Panc1 (cell line): ENCODE data around the gene HEBP2. TPM values are rescaled to one million over a fixed set of nuclear protein-coding genes. Genes with fewer than 3 reads are reported as not detected.
A peak's percentile ranks its signal among the peaks of the same experiment; 100 is the strongest.

Source experiments
- ATAC-seq: fragments of 200-7000 bp; cut with Tn5 transposase; 2 replicates; pipeline ENCODE4 v1.9.1; 2020; ENCODE audit warnings: mild to moderate bottlenecking, moderate library complexity
- BruUV-seq: library from RNA; stranded (reverse); fragments of 400-500 nt; replicated peaks from 2 replicates; lab custom pipeline; 2021; lab: Mats Ljungman, UMichigan
- CTCF ChIA-PET: fragments of 300-600 bp; sonication (Branson Sonifier 250); formaldehyde crosslinking; loops from one replicate; lab custom pipeline; 2022; ENCODE audit warnings: antibody characterized with exemption; lab: Charles Lee
- POLR2A ChIA-PET: fragments of 300-600 bp; sonication (Branson Sonifier 250); formaldehyde crosslinking; loops from one replicate; lab custom pipeline; 2022; ENCODE audit warnings: antibody characterized with exemption; lab: Charles Lee
- DNase-seq: peaks from one replicate; pipeline ENCODE4 v3.0.0-alpha.2; 2010; ENCODE audit warnings: low read depth, low spot score
- H3K27ac ChIP-seq: 2 replicates; pipeline ENCODE4 v1.5.1; 2011; ENCODE audit warnings: mild to moderate bottlenecking, low read length, inconsistent platforms
- H3K27me3 ChIP-seq: fragments of 200-500 bp; sonication (Bioruptor generic); 2 replicates; pipeline ENCODE4 v1.6.0; 2014; ENCODE audit warnings: low read length, inconsistent platforms; ENCODE audit not compliant: control insufficient read depth, insufficient read depth
- H3K36me3 ChIP-seq: fragments of 200-500 bp; sonication (Bioruptor generic); 2 replicates; pipeline ENCODE4 v1.5.1; 2014; ENCODE audit warnings: inconsistent platforms, mild to moderate bottlenecking, low read length, moderate library complexity; ENCODE audit not compliant: control insufficient read depth, insufficient read depth
- H3K4me1 ChIP-seq: 2 replicates; pipeline ENCODE4 v1.5.1; 2011; ENCODE audit warnings: inconsistent platforms, mild to moderate bottlenecking, low read length, moderate library complexity; ENCODE audit not compliant: control insufficient read depth, insufficient read depth
- H3K4me3 ChIP-seq, 2 experiments: 2 replicates each; pipeline ENCODE4 v1.5.1; 2011 to 2012; ENCODE audit warnings: low read depth in 2 of 2, low read length in 2 of 2, mild to moderate bottlenecking in 2 of 2, inconsistent platforms in 1 of 2, moderate library complexity in 1 of 2
- H3K9me3 ChIP-seq: fragments of 200-500 bp; sonication (Bioruptor generic); 2 replicates; pipeline ENCODE4 v1.5.1; 2014; ENCODE audit warnings: low read depth, mild to moderate bottlenecking, inconsistent platforms, low read length, moderate library complexity; ENCODE audit not compliant: control insufficient read depth, insufficient read depth
- POLR2AphosphoS5 ChIP-seq: IDR thresholded peaks from 2 replicates; pipeline ENCODE4 v1.6.1; 2012; ENCODE audit warnings: mild to moderate bottlenecking, low read depth, low read length, moderate library complexity
- SIN3A ChIP-seq: IDR thresholded peaks from 2 replicates; pipeline ENCODE4 v1.6.1; 2012; ENCODE audit warnings: low read depth, mild to moderate bottlenecking, low read length, moderate library complexity, borderline replicate concordance; ENCODE audit not compliant: insufficient read depth
- TCF7L2 ChIP-seq: IDR thresholded peaks from 2 replicates; pipeline ENCODE4 v1.6.1; 2011; ENCODE audit warnings: mild to moderate bottlenecking, low read depth, low read length, inconsistent platforms
- in situ Hi-C: cut with HindIII; loops from 2 replicates; pipeline ENCODE4 v1.10.0; 2016; ENCODE audit warnings: low sequenced_read_pairs, low pct_unique_long_range_greater_than_20kb
- intact Hi-C: fragments of 100-400 bp; cut with micrococcal nuclease; formaldehyde crosslinking; loops from one replicate; pipeline ENCODE4 v1.10.0; 2022; ENCODE audit not compliant: unreplicated experiment
- total RNA-seq: library from RNA; stranded (reverse); gene quantifications from one replicate; pipeline ENCODE4 v1.2.1, GENCODE V29; 2021; ENCODE audit not compliant: unreplicated experiment
- TF ChIP-seq, protein P1 (sequence below): fragments of 450-650 bp; IDR thresholded peaks from 2 replicates; pipeline ENCODE4 v1.5.1; 2017; ENCODE audit warnings: mild to moderate bottlenecking
- TF ChIP-seq, protein P2 (sequence below), 2 experiments: IDR thresholded peaks; 2 replicates each; pipeline ENCODE4 v1.6.1; 2011 to 2012; ENCODE audit warnings: low read depth in 2 of 2, control low read depth in 1 of 2, low read length in 1 of 2, mild to moderate bottlenecking in 1 of 2, moderate library complexity in 1 of 2; ENCODE audit not compliant: insufficient read depth in 1 of 2

The HEBP2 gene
- total RNA-seq, 1 experiment from 2014 or later = 48.1 TPM

DNA sequence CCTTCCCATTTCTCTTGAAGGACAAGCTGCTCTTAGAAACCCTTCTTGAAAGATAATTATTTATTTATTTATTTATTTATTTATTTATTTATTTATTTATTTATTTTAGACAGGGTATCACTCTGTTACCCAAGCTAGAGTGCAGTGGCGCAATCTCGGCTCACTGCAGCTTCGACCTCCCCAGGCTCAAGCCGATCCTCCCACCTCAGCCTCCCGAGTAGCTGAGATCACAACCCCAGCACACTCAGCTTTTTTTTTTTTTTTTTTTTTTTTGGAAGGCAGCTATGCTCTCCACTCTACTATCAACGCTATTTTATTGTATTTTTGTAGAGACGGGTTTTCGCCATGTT is 1.2 kb upstream of the HEBP2 start:
- no TSS peak for BruUV-seq
- intact Hi-C loops (no loop called here), in situ Hi-C loops (no loop called here)
- ATAC-seq (no peak), DNase-seq (no peak)
- no peak for TF ChIP-seq POLR2AphosphoS5
- TF ChIP-seq, protein P1, sequence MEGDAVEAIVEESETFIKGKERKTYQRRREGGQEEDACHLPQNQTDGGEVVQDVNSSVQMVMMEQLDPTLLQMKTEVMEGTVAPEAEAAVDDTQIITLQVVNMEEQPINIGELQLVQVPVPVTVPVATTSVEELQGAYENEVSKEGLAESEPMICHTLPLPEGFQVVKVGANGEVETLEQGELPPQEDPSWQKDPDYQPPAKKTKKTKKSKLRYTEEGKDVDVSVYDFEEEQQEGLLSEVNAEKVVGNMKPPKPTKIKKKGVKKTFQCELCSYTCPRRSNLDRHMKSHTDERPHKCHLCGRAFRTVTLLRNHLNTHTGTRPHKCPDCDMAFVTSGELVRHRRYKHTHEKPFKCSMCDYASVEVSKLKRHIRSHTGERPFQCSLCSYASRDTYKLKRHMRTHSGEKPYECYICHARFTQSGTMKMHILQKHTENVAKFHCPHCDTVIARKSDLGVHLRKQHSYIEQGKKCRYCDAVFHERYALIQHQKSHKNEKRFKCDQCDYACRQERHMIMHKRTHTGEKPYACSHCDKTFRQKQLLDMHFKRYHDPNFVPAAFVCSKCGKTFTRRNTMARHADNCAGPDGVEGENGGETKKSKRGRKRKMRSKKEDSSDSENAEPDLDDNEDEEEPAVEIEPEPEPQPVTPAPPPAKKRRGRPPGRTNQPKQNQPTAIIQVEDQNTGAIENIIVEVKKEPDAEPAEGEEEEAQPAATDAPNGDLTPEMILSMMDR = no peak
- TF ChIP-seq, protein P2, sequence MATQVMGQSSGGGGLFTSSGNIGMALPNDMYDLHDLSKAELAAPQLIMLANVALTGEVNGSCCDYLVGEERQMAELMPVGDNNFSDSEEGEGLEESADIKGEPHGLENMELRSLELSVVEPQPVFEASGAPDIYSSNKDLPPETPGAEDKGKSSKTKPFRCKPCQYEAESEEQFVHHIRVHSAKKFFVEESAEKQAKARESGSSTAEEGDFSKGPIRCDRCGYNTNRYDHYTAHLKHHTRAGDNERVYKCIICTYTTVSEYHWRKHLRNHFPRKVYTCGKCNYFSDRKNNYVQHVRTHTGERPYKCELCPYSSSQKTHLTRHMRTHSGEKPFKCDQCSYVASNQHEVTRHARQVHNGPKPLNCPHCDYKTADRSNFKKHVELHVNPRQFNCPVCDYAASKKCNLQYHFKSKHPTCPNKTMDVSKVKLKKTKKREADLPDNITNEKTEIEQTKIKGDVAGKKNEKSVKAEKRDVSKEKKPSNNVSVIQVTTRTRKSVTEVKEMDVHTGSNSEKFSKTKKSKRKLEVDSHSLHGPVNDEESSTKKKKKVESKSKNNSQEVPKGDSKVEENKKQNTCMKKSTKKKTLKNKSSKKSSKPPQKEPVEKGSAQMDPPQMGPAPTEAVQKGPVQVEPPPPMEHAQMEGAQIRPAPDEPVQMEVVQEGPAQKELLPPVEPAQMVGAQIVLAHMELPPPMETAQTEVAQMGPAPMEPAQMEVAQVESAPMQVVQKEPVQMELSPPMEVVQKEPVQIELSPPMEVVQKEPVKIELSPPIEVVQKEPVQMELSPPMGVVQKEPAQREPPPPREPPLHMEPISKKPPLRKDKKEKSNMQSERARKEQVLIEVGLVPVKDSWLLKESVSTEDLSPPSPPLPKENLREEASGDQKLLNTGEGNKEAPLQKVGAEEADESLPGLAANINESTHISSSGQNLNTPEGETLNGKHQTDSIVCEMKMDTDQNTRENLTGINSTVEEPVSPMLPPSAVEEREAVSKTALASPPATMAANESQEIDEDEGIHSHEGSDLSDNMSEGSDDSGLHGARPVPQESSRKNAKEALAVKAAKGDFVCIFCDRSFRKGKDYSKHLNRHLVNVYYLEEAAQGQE (IDR thresholded peaks at IDR 0.05; ENCODE audit: insufficient read depth in 1 of 2, low read depth in 2 of 2, low read length in 1 of 2) = no peak
- TF ChIP-seq SIN3A = no peak
- TF ChIP-seq TCF7L2 = no peak
- Histone ChIP-seq H3K4me1 (peaks cover 6% of the 10 kb centered on the region), H3K4me3 (peak overlapping the region in 1 of 2 experiments; percentile 92; a peak in 2 of 4 replicates), H3K27me3 (no peaks in the 10 kb centered on the region), H3K36me3 (peaks cover 16% of the 10 kb centered on the region), H3K27ac (no peak overlapping the region), H3K9me3 (no peaks in the 10 kb centered on the region)
- POLR2A ChIA-PET = interaction anchor here (0.6 kb wide), 1 partner anchor 16 kb away, joined by 5 read pairs; no protein-coding TSS in a partner anchor
- CTCF ChIA-PET = interaction anchor here (0.5 to 0.6 kb wide), 2 partner anchors 187 to 287 kb away, joined by 3 to 5 read pairs; no protein-coding TSS in a partner anchor

GRCh38 chr6:138403324-138403800 is 661 bp upstream of the HEBP2 start:
- no TSS peak for BruUV-seq
- in situ Hi-C loops = no loop called here
- ChIA-PET CTCF (interaction anchor here (0.7 kb wide), 1 partner anchor 402 kb away, joined by 3 read pairs; no protein-coding TSS in a partner anchor), POLR2A (no interaction called here)
- Histone ChIP-seq H3K9me3 (no peaks in the 10 kb centered on the region), H3K36me3 (peaks cover 18% of the 10 kb centered on the region), H3K4me3 (peak overlapping the region; percentile 79 to 92), H3K4me1 (peaks cover 6% of the 10 kb centered on the region), H3K27ac (peak overlapping the region; percentile 87), H3K27me3 (no peaks in the 10 kb centered on the region)
- ATAC-seq (peak; percentile 49), DNase-seq (no peak)
- intact Hi-C loops = no loop called here
- TF ChIP-seq POLR2AphosphoS5 (no peak), SIN3A (no peak), TCF7L2 (no peak)
- TF ChIP-seq, protein P2 (IDR thresholded peaks at IDR 0.05; ENCODE audit: insufficient read depth in 1 of 2, low read depth in 2 of 2, low read length in 1 of 2) = no peak
- TF ChIP-seq, protein P1 = no peak
